HG03045 (cell line): ENCODE measurements around the gene MUC4.
"Not testable (repeated sequence)": the region's sequence is repeated elsewhere in the genome, so short reads cannot be mapped to it uniquely, and the experiment has no call there.

Experiments
- ATAC-seq: cut with Tn5 transposase; IDR thresholded peaks from one replicate; pipeline ENCODE4 v1.9.1; 2021; ENCODE audit warnings: mild to moderate bottlenecking, moderate library complexity; ENCODE audit not compliant: unreplicated experiment

Gene MUC4

GRCh38 chr3:195720831-195721506 is 90.8 kb downstream of the MUC4 start, which contains the start of gene MUC20:
MUC20 (plus strand) TSS chr3:195720978; CDS start chr3:195721008, 30 bp downstream.
- ATAC-seq: not testable (repeated sequence)

GRCh38 chr3:195719514-195720254 is 92.0 kb downstream of the MUC4 start:
- not testable (repeated sequence) for ATAC-seq

GRCh38 chr3:195718477-195718984 is 93.2 kb downstream of the MUC4 start:
- no peak for ATAC-seq

GRCh38 chr3:195717852-195718476 is 93.8 kb downstream of the MUC4 start:
- no peak for ATAC-seq

- ATAC-seq: no peak
Measured at GRCh38 chr3:195717416-195717815, 94.3 kb downstream of the MUC4 start.

GRCh38 chr3:195715583-195716266 is 96.0 kb downstream of the MUC4 start:
- ATAC-seq: no peak

- no peak for ATAC-seq
Measured at GRCh38 chr3:195715134-195715533, 96.6 kb downstream of the MUC4 start.

GRCh38 chr3:195714380-195715011 is 97.2 kb downstream of the MUC4 start:
- no peak for ATAC-seq

- not testable (repeated sequence) for ATAC-seq
Measured at GRCh38 chr3:195713150-195713549, 98.6 kb downstream of the MUC4 start.

- ATAC-seq: not testable (repeated sequence)
Measured at GRCh38 chr3:195712535-195712910, 99.2 kb downstream of the MUC4 start.

- no peak for ATAC-seq
Measured at GRCh38 chr3:195711813-195712534, 99.8 kb downstream of the MUC4 start.

GRCh38 chr3:195711091-195711812 is 100.5 kb downstream of the MUC4 start:
- not testable (repeated sequence) for ATAC-seq

- not testable (repeated sequence) for ATAC-seq
Measured at GRCh38 chr3:195710126-195710905, 101.4 kb downstream of the MUC4 start.

GRCh38 chr3:195709676-195710085 is 102.0 kb downstream of the MUC4 start:
- no peak for ATAC-seq

GRCh38 chr3:195708626-195709481 is 102.9 kb downstream of the MUC4 start:
- ATAC-seq: no peak

GRCh38 chr3:195708061-195708460 is 103.7 kb downstream of the MUC4 start:
- ATAC-seq: no peak
